Measurements from ENCODE around the gene KMO.

- TF ChIP-seq CTCF (conservative IDR thresholded peaks at IDR 0.05), result no peak
- no peak for TF ChIP-seq EZH2 (IDR thresholded peaks at IDR 0.05; ENCODE audit: low read depth)
Observed at GRCh38 chr1:241603731-241604245, 71.6 kb downstream of the KMO start.
